HFF-Myc (cell line): ENCODE data around the gene CDH13.
A peak's percentile ranks its signal among the peaks of the same experiment; 100 is the strongest.

Experiments used
- DNase-seq: peaks from one replicate; pipeline ENCODE4 v3.0.0-alpha.2; 2011; ENCODE audit warnings: low read depth; ENCODE audit errors: extremely low read depth
- H3K4me3 ChIP-seq: replicated peaks from 2 replicates; pipeline ENCODE4 v1.5.1; 2011; ENCODE audit warnings: low read depth, mild to moderate bottlenecking, control low read depth, low read length
- CTCF ChIP-seq: IDR thresholded peaks from 2 replicates; pipeline ENCODE4 v1.5.1; 2012; ENCODE audit warnings: mild to moderate bottlenecking, low read depth, low read length, control low read depth; ENCODE audit errors: missing control alignments

The CDH13 gene

GRCh38 chr16:83797013-83797412, 1170.2 kb downstream of the CDH13 start:
- no peak for DNase-seq
- no peak overlapping the region for H3K4me3 ChIP-seq
- no peak for TF ChIP-seq CTCF

- no peak overlapping the region for H3K4me3 ChIP-seq
- DNase-seq: no peak
- no peak for TF ChIP-seq CTCF
Observed at GRCh38 chr16:83799336-83799735, 1172.6 kb downstream of the CDH13 start.

GRCh38 chr16:83802135-83802534, 1175.4 kb downstream of the CDH13 start:
- DNase-seq: peak; percentile 56
- H3K4me3 ChIP-seq: no peak overlapping the region
- TF ChIP-seq CTCF: no peak

- TF ChIP-seq CTCF: no peak
- no peak overlapping the region for H3K4me3 ChIP-seq
- no peak for DNase-seq
Observed at GRCh38 chr16:83802554-83803205, 1175.9 kb downstream of the CDH13 start.

GRCh38 chr16:83803811-83804210, 1177.0 kb downstream of the CDH13 start:
- no peak for TF ChIP-seq CTCF
- DNase-seq: no peak
- H3K4me3 ChIP-seq: no peak overlapping the region

GRCh38 chr16:83804366-83804765, 1177.6 kb downstream of the CDH13 start:
- TF ChIP-seq CTCF: no peak
- no peak for DNase-seq

GRCh38 chr16:83806036-83806435, 1179.3 kb downstream of the CDH13 start:
- TF ChIP-seq CTCF: no peak
- H3K4me3 ChIP-seq: no peak overlapping the region
- DNase-seq: no peak

More at GRCh38 chr16:83804366-83804765, 1177.6 kb downstream of the CDH13 start:
- H3K4me3 ChIP-seq: no peak overlapping the region
